ENCODE results near the gene CTNND2. TPM values are rescaled to one million over a fixed set of nuclear protein-coding genes. Genes with fewer than 3 reads are reported as not detected.

Gene CTNND2
- polyA plus RNA-seq, 1 of the 3 experiments (the other 2 are of a cell fraction), result not detected

GRCh38 chr5:11300736-11301135 lies 603.5 kb downstream of the CTNND2 start:
- H3K4me2 ChIP-seq, result no peak overlapping the region
- H3K79me2 ChIP-seq (ENCODE audit: insufficient read depth), result no peaks in the 10 kb centered on the region
- no peaks in the 10 kb centered on the region for H3F3A ChIP-seq (replicated peaks; ENCODE audit: insufficient read depth)
- H2AFZ ChIP-seq (ENCODE audit: low read depth), result no peak overlapping the region
- no peaks in the 10 kb centered on the region for H4K20me1 ChIP-seq (ENCODE audit: insufficient read depth)
- H3K4me3 ChIP-seq (ENCODE audit: low read depth in 2 of 2, low read length in 1 of 2), result no peak overlapping the region
- no peaks in the 10 kb centered on the region for H3K4me1 ChIP-seq (ENCODE audit: control insufficient read depth in 1 of 2, insufficient read depth in 2 of 2, low read depth in 1 of 2, low read length in 1 of 2)
- H3K27ac ChIP-seq (ENCODE audit: low read depth in 2 of 2, low read length in 1 of 2), result no peak overlapping the region
- no peaks in the 10 kb centered on the region for H3K36me3 ChIP-seq (replicated peaks in 1 of 2; ENCODE audit: control insufficient read depth in 1 of 2, insufficient read depth in 2 of 2, low read length in 1 of 2)
- no peak for TF ChIP-seq RAD21 (IDR thresholded peaks at IDR 0.05; ENCODE audit: low read length)
- no peak for TF ChIP-seq NRF1 (IDR thresholded peaks at IDR 0.05; ENCODE audit: low read depth, low read length)
- TF ChIP-seq GABPA (IDR thresholded peaks at IDR 0.05; ENCODE audit: low read depth), result no peak
- TF ChIP-seq FOSL2 (IDR thresholded peaks at IDR 0.05; ENCODE audit: borderline replicate concordance, low read depth), result no peak
- TF ChIP-seq SMC3 (IDR thresholded peaks at IDR 0.05; ENCODE audit: low read depth, low read length), result no peak
- no peak for TF ChIP-seq MEF2A (IDR thresholded peaks at IDR 0.05; ENCODE audit: borderline replicate concordance, low read depth)
- TF ChIP-seq CTCF (IDR thresholded peaks at IDR 0.05), result no peak
- no peak for TF ChIP-seq REST (IDR thresholded peaks at IDR 0.05; ENCODE audit: low read depth, low read length)
- no peak for TF ChIP-seq TEAD4 (IDR thresholded peaks at IDR 0.05; ENCODE audit: borderline replicate concordance, insufficient read depth)
- no peak for TF ChIP-seq MAX (IDR thresholded peaks at IDR 0.05; ENCODE audit: low read depth)
- no peak for TF ChIP-seq IRF3 (IDR thresholded peaks at IDR 0.05; ENCODE audit: low read depth, low read length)
- ChIA-PET POLR2A (no interaction called here), CTCF (no interaction called here)
- WGBS (ENCODE audit: low lambda C conversion rate), result 15% methylated on average over 5 of the region's 5 CpGs
- no peak overlapping the region for H3K9ac ChIP-seq
- no peaks in the 10 kb centered on the region for H3K9me3 ChIP-seq
- no peaks in the 10 kb centered on the region for H3K27me3 ChIP-seq (ENCODE audit: insufficient read depth)
- H3K9me2 ChIP-seq, result no peaks in the 10 kb centered on the region
- DNase-seq, result no peak

Measured in SK-N-SH (cell line).